ENCODE measurements around the gene USP6NL. TPM values are rescaled to one million over a fixed set of nuclear protein-coding genes. Genes with fewer than 3 reads are reported as not detected.

Gene USP6NL
- total RNA-seq, 1 donor from 2014 or later: 7.9 TPM

- Histone ChIP-seq H3K4me3 (no peak overlapping the region), H3K27me3 (ENCODE audit: low read depth) (no peaks in the 10 kb centered on the region), H3K4me1 (peaks cover 6% of the 10 kb centered on the region), H3K9me3 (replicated peaks) (peaks cover 9% of the 10 kb centered on the region), H3K27ac (replicated peaks) (no peak overlapping the region), H3K36me3 (no peaks in the 10 kb centered on the region)
- no peak for DNase-seq
- TF ChIP-seq CTCF (IDR thresholded peaks at IDR 0.05; ENCODE audit: borderline replicate concordance): no peak
- intact Hi-C loops (cut with micrococcal nuclease): no loop called here
Observed at GRCh38 chr10:11603741-11604140, 7.7 kb downstream of the USP6NL start.

- no peak for TF ChIP-seq CTCF (IDR thresholded peaks at IDR 0.05; ENCODE audit: borderline replicate concordance)
- intact Hi-C loops (cut with micrococcal nuclease): no loop called here
- H3K4me3 ChIP-seq: no peak overlapping the region
- no peaks in the 10 kb centered on the region for H3K27me3 ChIP-seq (ENCODE audit: low read depth)
- peaks cover 9% of the 10 kb centered on the region for H3K9me3 ChIP-seq (replicated peaks)
- H3K27ac ChIP-seq (replicated peaks): no peak overlapping the region
- H3K36me3 ChIP-seq: no peaks in the 10 kb centered on the region
- peaks cover 7% of the 10 kb centered on the region for H3K4me1 ChIP-seq
- DNase-seq: no peak
Observed at GRCh38 chr10:11602919-11603523, 8.4 kb downstream of the USP6NL start.

- H3K9me3 ChIP-seq (replicated peaks): peaks cover 9% of the 10 kb centered on the region
- H3K4me1 ChIP-seq: peaks cover 7% of the 10 kb centered on the region
- no peak overlapping the region for H3K27ac ChIP-seq (replicated peaks)
- no peaks in the 10 kb centered on the region for H3K36me3 ChIP-seq
- intact Hi-C loops (cut with micrococcal nuclease): no loop called here
- H3K27me3 ChIP-seq (ENCODE audit: low read depth): no peaks in the 10 kb centered on the region
- no peak for TF ChIP-seq CTCF (IDR thresholded peaks at IDR 0.05; ENCODE audit: borderline replicate concordance)
- no peak overlapping the region for H3K4me3 ChIP-seq
- DNase-seq: no peak
Observed at GRCh38 chr10:11602358-11602757, 9.1 kb downstream of the USP6NL start.

GRCh38 chr10:11601670-11602069, 9.8 kb downstream of the USP6NL start:
- no peak for DNase-seq
- intact Hi-C loops (cut with micrococcal nuclease): no loop called here
- TF ChIP-seq CTCF (IDR thresholded peaks at IDR 0.05; ENCODE audit: borderline replicate concordance): no peak
- Histone ChIP-seq H3K27me3 (ENCODE audit: low read depth) (no peaks in the 10 kb centered on the region), H3K4me3 (no peak overlapping the region), H3K9me3 (replicated peaks) (peaks cover 9% of the 10 kb centered on the region), H3K4me1 (peaks cover 7% of the 10 kb centered on the region), H3K27ac (replicated peaks) (no peak overlapping the region), H3K36me3 (no peaks in the 10 kb centered on the region)

- H3K4me3 ChIP-seq: no peak overlapping the region
- H3K27me3 ChIP-seq (ENCODE audit: low read depth): no peaks in the 10 kb centered on the region
- peaks cover 10% of the 10 kb centered on the region for H3K4me1 ChIP-seq
- intact Hi-C loops (cut with micrococcal nuclease): no loop called here
- H3K27ac ChIP-seq (replicated peaks): no peak overlapping the region
- DNase-seq: no peak
- H3K9me3 ChIP-seq (replicated peaks): peaks cover 4% of the 10 kb centered on the region
- TF ChIP-seq CTCF (IDR thresholded peaks at IDR 0.05; ENCODE audit: borderline replicate concordance): no peak
- no peaks in the 10 kb centered on the region for H3K36me3 ChIP-seq
Observed at GRCh38 chr10:11600280-11600679, 11.2 kb downstream of the USP6NL start.
